ENCODE data around the gene DIDO1. TPM values are rescaled to one million over a fixed set of nuclear protein-coding genes. Genes with fewer than 3 reads are reported as not detected.

The DIDO1 gene
- total RNA-seq, 2 donors from 2014 or later: 53.5 to 68.3 TPM

- Histone ChIP-seq H3K9me3 (ENCODE audit: control insufficient read depth, low read length) (no peaks in the 10 kb centered on the region), H3K36me3 (ENCODE audit: control insufficient read depth, insufficient read depth, low read length) (peaks cover 36% of the 10 kb centered on the region), H3K9ac (ENCODE audit: extremely low read depth, low read length, poor library complexity, severe bottlenecking) (no peak overlapping the region), H3K27me3 (ENCODE audit: control insufficient read depth, insufficient read depth, low read length, poor library complexity, severe bottlenecking) (no peaks in the 10 kb centered on the region), H3K4me1 (ENCODE audit: control insufficient read depth, insufficient read depth, low read length) (no peaks in the 10 kb centered on the region), H3K4me3 (ENCODE audit: low read length) (no peak overlapping the region), H3K27ac (ENCODE audit: low read depth, low read length) (no peak overlapping the region)
- 94 to 95% methylated on average over 5 to 6 of the region's 8 CpGs for WGBS, 2 experiments (ENCODE audit: insufficient coverage in 1 of 2, insufficient read length in 1 of 2)
- no peak for DNase-seq
- Mint-ChIP-seq H3K4me1 (no peaks in the 10 kb centered on the region), H3K27ac (no peak overlapping the region), H3K4me3 (no peak overlapping the region), H3K36me3 (ENCODE audit: low read depth) (peaks cover 31% of the 10 kb centered on the region), H3K9me3 (no peaks in the 10 kb centered on the region), H3K27me3 (ENCODE audit: insufficient read depth) (no peaks in the 10 kb centered on the region)
- TF ChIP-seq CTCF (conservative IDR thresholded peaks at IDR 0.05): no peak
These were observed 87.0 kb downstream of the DIDO1 start for GRCh38 chr20:62839261-62839660.

DNA sequence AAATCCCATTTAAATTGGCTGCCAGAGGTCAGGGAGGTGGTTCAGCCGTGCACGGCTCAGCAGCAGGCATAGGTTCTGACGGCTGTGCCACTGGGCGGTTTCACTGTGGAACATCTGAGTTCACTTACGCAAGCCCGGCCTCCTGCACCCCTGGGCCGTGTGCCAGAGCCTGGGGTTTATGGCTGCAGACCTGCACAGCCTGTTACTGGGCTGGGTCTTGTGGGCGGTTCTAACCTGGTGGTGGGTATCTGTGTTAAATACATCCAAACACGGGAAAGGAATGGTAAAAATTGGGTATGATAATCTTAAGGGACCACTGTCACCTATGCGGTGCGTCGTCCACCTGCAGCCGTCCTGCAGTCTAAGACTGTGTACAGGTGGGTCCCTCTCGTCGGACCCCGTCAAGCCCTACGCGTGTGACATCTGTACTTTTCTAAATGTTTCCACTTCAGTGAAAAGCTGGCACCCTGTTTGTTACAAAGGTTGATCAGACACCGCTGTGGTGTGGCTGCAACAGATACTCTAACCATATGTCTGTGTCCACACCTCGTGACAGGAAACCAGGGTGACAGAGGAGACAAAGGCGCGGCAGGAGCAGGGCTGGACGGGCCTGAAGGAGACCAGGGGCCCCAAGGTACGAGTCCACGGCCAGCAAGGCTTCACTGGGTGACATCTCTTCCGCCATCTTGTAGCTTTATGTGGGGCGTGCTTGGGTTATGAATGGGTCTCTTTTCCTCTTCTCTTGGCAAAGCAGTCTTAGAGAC, 88.0 kb downstream of the DIDO1 start:
- Mint-ChIP-seq H3K27ac (no peak overlapping the region), H3K9me3 (no peaks in the 10 kb centered on the region), H3K36me3 (ENCODE audit: low read depth) (peaks cover 23% of the 10 kb centered on the region), H3K4me3 (no peak overlapping the region), H3K4me1 (no peaks in the 10 kb centered on the region), H3K27me3 (ENCODE audit: insufficient read depth) (no peaks in the 10 kb centered on the region)
- no peak overlapping the region for H3K9ac ChIP-seq (ENCODE audit: extremely low read depth, low read length, poor library complexity, severe bottlenecking)
- H3K27me3 ChIP-seq (ENCODE audit: control insufficient read depth, insufficient read depth, low read length, poor library complexity, severe bottlenecking): no peaks in the 10 kb centered on the region
- H3K36me3 ChIP-seq (ENCODE audit: control insufficient read depth, insufficient read depth, low read length): peaks cover 36% of the 10 kb centered on the region
- no peak overlapping the region for H3K27ac ChIP-seq (ENCODE audit: low read depth, low read length)
- no peaks in the 10 kb centered on the region for H3K9me3 ChIP-seq (ENCODE audit: control insufficient read depth, low read length)
- no peak overlapping the region for H3K4me3 ChIP-seq (ENCODE audit: low read length)
- TF ChIP-seq CTCF (conservative IDR thresholded peaks at IDR 0.05): no peak
- WGBS, 2 experiments (ENCODE audit: insufficient coverage in 1 of 2, insufficient read length in 1 of 2): 95 to 99% methylated on average over 19 to 27 of the region's 27 CpGs
- DNase-seq: no peak
- H3K4me1 ChIP-seq (ENCODE audit: control insufficient read depth, insufficient read depth, low read length): no peaks in the 10 kb centered on the region

GRCh38 chr20:62837790-62838127, 88.5 kb downstream of the DIDO1 start:
- no peaks in the 10 kb centered on the region for H3K4me1 ChIP-seq (ENCODE audit: control insufficient read depth, insufficient read depth, low read length)
- no peak overlapping the region for H3K9ac ChIP-seq (ENCODE audit: extremely low read depth, low read length, poor library complexity, severe bottlenecking)
- H3K36me3 ChIP-seq (ENCODE audit: control insufficient read depth, insufficient read depth, low read length): peaks cover 40% of the 10 kb centered on the region
- no peak overlapping the region for H3K27ac ChIP-seq (ENCODE audit: low read depth, low read length)
- H3K4me3 ChIP-seq (ENCODE audit: low read length): no peak overlapping the region
- DNase-seq: no peak
- no peaks in the 10 kb centered on the region for H3K9me3 ChIP-seq (ENCODE audit: control insufficient read depth, low read length)
- no peak overlapping the region for H3K27ac Mint-ChIP-seq
- H3K27me3 ChIP-seq (ENCODE audit: control insufficient read depth, insufficient read depth, low read length, poor library complexity, severe bottlenecking): no peaks in the 10 kb centered on the region
- no peak overlapping the region for H3K4me3 Mint-ChIP-seq
- 88 to 96% methylated on average over 6 to 8 of the region's 8 CpGs for WGBS, 2 experiments (ENCODE audit: insufficient coverage in 1 of 2, insufficient read length in 1 of 2)
- H3K9me3 Mint-ChIP-seq: no peaks in the 10 kb centered on the region
- H3K36me3 Mint-ChIP-seq (ENCODE audit: low read depth): peaks cover 25% of the 10 kb centered on the region
- TF ChIP-seq CTCF (conservative IDR thresholded peaks at IDR 0.05): no peak
- no peaks in the 10 kb centered on the region for H3K27me3 Mint-ChIP-seq (ENCODE audit: insufficient read depth)
- peaks cover 2% of the 10 kb centered on the region for H3K4me1 Mint-ChIP-seq
